Esophagus squamous epithelium (tissue), 5 donors: ENCODE data around the gene GNAT2. TPM values are rescaled to one million over a fixed set of nuclear protein-coding genes. Genes with fewer than 3 reads are reported as not detected.

Experiments used
- DNase-seq: peaks from one replicate; lab custom pipeline; 2025; lab: John Stamatoyannopoulos, UW
- H3K27ac ChIP-seq, 4 donors: fragments of 200-600 bp; sonication (generic); one replicate each; pipeline ENCODE4 v1.5.1; 2016 to 2019; ENCODE audit warnings: mild to moderate bottlenecking in 1 of 4
- H3K27me3 ChIP-seq, 4 donors: fragments of 200-600 bp; sonication (generic); 1 replicate in 3 of 4; 2 replicates in 1 of 4; pipeline versions ENCODE4 v1.5.1 to v1.6.0; 2017 to 2021; ENCODE audit warnings: antibody characterized with exemption in 1 of 4
- H3K36me3 ChIP-seq, 3 donors: fragments of 200-600 bp; sonication (generic); one replicate each; pipeline ENCODE4 v1.5.1; 2016 to 2019
- H3K4me1 ChIP-seq, 3 donors: fragments of 200-600 bp; sonication (generic); one replicate each; pipeline ENCODE4 v1.5.1; 2017 to 2019
- H3K4me3 ChIP-seq, 4 donors: fragments of 200-600 bp; sonication (generic); 1 replicate in 3 of 4; 2 replicates in 1 of 4; pipeline ENCODE4 v1.5.1; 2016 to 2019; ENCODE audit warnings: mild to moderate bottlenecking in 2 of 4, moderate library complexity in 1 of 4
- H3K9me3 ChIP-seq, 3 donors: fragments of 200-600 bp; sonication (generic); one replicate each; pipeline ENCODE4 v1.5.1; 2016 to 2019
- POLR2A ChIP-seq, 4 donors: fragments of 450-650 bp; IDR thresholded peaks; one replicate each; pipeline ENCODE4 v1.6.1; 2017; ENCODE audit warnings: antibody characterized with exemption in 4 of 4, mild to moderate bottlenecking in 4 of 4, moderate library complexity in 3 of 4
- WGBS, 2 donors: methylation state at CpG; one replicate each; pipeline ENCODE4 v1.1.5; 2018; 5-methylcytosine and 5-hydroxymethylcytosine counted together
- intact Hi-C: fragments of 100-400 bp; cut with DNase I; formaldehyde crosslinking; loops from one replicate; pipeline ENCODE4 v1.15.0; 2022
- total RNA-seq, 4 donors: library from RNA; depleted of rRNA; stranded (reverse); fragments of >200 nt; gene quantifications; one replicate each; pipeline ENCODE4 v1.1.0, GENCODE V29; 2016
- TF ChIP-seq, protein P1 (sequence below), 6 experiments: fragments of 450-650 bp in 4 of 6; fragments of 200-600 bp in 2 of 6; sonication (generic) in 2 of 6; IDR thresholded peaks; one replicate each; pipeline ENCODE4 v1.5.1; 2016 to 2019; ENCODE audit warnings: antibody characterized with exemption in 6 of 6, mild to moderate bottlenecking in 4 of 6, moderate library complexity in 4 of 6
- donor health status: DM: yes; HTN: yes; CAD: no.

GNAT2 gene
- total RNA-seq, 4 donors from 2014 or later = not detected

DNA sequence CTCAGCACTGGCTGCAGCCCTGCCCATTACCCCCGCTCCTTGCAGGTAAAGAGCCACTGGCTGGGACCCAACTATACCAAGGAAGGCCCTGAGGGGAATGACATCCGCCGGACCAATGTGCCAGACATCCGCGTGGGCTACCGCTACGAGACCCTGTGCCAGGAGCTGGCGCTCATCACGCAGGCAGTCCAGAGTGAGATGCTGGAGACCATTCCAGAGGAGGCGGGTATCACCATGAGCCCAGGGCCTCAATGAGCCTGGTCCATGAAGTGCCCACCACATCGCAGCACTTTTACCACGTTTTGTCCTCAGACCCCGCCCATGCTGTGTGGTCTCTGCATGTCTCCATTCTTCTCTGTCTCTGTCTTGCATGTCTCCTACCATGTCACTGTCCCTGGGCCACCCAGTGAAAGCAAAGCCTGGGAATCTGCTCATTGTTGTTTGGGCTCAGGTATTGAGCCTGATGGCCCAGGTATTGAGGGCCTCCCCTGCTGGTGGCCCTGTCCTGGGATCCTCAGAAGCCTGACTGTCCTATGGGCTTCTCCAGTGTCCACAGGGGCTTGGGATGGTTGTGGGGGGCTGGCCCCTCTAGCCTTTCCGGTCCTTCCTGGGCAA is 11.6 kb upstream of the GNAT2 start:
- TF ChIP-seq, protein P1, sequence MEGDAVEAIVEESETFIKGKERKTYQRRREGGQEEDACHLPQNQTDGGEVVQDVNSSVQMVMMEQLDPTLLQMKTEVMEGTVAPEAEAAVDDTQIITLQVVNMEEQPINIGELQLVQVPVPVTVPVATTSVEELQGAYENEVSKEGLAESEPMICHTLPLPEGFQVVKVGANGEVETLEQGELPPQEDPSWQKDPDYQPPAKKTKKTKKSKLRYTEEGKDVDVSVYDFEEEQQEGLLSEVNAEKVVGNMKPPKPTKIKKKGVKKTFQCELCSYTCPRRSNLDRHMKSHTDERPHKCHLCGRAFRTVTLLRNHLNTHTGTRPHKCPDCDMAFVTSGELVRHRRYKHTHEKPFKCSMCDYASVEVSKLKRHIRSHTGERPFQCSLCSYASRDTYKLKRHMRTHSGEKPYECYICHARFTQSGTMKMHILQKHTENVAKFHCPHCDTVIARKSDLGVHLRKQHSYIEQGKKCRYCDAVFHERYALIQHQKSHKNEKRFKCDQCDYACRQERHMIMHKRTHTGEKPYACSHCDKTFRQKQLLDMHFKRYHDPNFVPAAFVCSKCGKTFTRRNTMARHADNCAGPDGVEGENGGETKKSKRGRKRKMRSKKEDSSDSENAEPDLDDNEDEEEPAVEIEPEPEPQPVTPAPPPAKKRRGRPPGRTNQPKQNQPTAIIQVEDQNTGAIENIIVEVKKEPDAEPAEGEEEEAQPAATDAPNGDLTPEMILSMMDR (IDR thresholded peaks at IDR 0.05) = peak in 1 of 6 experiments; percentile 3
- TF ChIP-seq POLR2A (IDR thresholded peaks at IDR 0.05) = no peak
- Histone ChIP-seq H3K36me3 (peaks cover 28 to 58% (median 29%) of the 10 kb centered on the region in 3 donors), H3K4me3 (no peak overlapping the region), H3K4me1 (peaks cover 0 to 35% (median 4%) of the 10 kb centered on the region in 3 donors), H3K27ac (peak overlapping the region in 1 of 4 donors; percentile 11), H3K27me3 (no peaks in the 10 kb centered on the region), H3K9me3 (no peaks in the 10 kb centered on the region)
- intact Hi-C loops = no loop called here
- no peak for DNase-seq
- 88 to 96% methylated on average over 4 to 5 of the region's 14 CpGs for WGBS, 2 donors

DNA sequence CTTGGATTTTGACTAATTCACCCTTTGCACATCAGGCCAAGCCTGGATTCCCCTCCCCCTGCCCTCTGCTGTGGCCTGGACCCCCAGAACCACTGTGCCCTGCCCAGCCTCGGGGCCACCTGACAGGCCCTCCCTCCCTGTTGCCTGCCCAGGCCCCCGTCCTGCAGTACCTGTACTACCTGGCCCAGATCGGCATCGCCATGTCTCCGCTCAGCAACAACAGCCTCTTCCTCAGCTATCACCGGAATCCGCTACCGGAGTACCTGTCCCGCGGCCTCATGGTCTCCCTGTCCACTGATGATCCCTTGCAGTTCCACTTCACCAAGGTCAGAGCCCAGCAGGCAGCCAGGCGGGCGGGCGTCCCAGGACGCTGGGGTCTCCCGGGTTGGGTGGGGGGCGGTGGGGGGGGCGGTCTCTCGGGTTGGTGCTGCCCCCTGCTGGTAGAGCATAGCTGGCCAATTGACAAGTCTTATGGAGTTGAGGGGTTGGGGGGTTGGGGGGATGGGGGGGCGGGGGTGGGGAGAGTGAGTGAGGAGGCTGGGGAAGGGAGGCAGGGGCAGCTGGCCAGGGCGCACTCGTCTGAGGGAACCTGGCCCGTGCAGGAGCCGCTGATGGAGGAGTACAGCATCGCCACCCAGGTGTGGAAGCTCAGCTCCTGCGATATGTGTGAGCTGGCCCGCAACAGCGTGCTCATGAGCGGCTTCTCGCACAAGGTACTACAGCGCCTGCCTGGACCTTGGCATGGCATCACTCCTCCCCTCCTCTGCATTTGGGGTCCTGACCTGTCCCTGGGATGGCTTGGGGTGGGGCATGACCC is 10.9 kb upstream of the GNAT2 start:
- Histone ChIP-seq H3K36me3 (peaks cover 28 to 64% (median 29%) of the 10 kb centered on the region in 3 donors), H3K27me3 (no peaks in the 10 kb centered on the region), H3K4me1 (peaks cover 0 to 33% (median 0%) of the 10 kb centered on the region in 3 donors), H3K9me3 (no peaks in the 10 kb centered on the region), H3K27ac (no peak overlapping the region), H3K4me3 (no peak overlapping the region)
- no peak for DNase-seq
- 78 to 96% methylated on average over 5 to 10 of the region's 30 CpGs for WGBS, 2 donors
- TF ChIP-seq, protein P1 (IDR thresholded peaks at IDR 0.05) = peak in 1 of 6 experiments; percentile 42
- no peak for TF ChIP-seq POLR2A (IDR thresholded peaks at IDR 0.05)
- intact Hi-C loops = no loop called here

DNA sequence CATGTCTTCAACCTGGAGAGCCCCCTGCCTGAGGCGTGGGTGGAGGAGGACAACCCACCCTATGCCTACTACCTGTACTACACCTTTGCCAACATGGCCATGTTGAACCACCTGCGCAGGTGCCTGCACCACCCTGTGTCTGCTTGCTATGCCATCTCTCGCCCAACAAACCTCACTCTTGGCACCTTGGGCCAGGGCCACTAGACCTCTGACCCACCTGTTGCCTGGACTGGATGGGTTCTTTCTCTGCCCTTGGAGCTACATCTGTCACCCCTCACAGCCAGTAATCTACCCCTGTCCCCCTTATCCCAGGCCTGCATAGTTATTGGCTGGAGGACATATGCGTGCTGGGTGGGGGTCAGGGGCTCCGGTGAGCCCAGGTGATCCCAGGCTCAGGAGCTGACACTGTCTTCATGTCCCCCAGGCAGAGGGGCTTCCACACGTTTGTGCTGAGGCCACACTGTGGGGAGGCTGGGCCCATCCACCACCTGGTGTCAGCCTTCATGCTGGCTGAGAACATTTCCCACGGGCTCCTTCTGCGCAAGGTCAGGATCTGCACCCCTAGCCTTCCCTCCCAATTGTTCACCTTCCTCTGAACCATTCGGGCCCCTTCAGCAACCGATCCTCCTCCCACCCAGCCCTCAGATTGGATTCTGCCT is 10.1 kb upstream of the GNAT2 start:
- H3K4me1 ChIP-seq = peaks cover 0 to 35% (median 3%) of the 10 kb centered on the region in 3 donors
- H3K27me3 ChIP-seq = no peaks in the 10 kb centered on the region
- TF ChIP-seq, protein P1 (IDR thresholded peaks at IDR 0.05) = no peak
- no peak for TF ChIP-seq POLR2A (IDR thresholded peaks at IDR 0.05)
- intact Hi-C loops = no loop called here
- no peaks in the 10 kb centered on the region for H3K9me3 ChIP-seq
- DNase-seq = no peak
- H3K27ac ChIP-seq = no peak overlapping the region
- no peak overlapping the region for H3K4me3 ChIP-seq
- 86 to 92% methylated on average over 6 to 8 of the region's 10 CpGs for WGBS, 2 donors
- peaks cover 28 to 64% (median 29%) of the 10 kb centered on the region in 3 donors for H3K36me3 ChIP-seq

DNA sequence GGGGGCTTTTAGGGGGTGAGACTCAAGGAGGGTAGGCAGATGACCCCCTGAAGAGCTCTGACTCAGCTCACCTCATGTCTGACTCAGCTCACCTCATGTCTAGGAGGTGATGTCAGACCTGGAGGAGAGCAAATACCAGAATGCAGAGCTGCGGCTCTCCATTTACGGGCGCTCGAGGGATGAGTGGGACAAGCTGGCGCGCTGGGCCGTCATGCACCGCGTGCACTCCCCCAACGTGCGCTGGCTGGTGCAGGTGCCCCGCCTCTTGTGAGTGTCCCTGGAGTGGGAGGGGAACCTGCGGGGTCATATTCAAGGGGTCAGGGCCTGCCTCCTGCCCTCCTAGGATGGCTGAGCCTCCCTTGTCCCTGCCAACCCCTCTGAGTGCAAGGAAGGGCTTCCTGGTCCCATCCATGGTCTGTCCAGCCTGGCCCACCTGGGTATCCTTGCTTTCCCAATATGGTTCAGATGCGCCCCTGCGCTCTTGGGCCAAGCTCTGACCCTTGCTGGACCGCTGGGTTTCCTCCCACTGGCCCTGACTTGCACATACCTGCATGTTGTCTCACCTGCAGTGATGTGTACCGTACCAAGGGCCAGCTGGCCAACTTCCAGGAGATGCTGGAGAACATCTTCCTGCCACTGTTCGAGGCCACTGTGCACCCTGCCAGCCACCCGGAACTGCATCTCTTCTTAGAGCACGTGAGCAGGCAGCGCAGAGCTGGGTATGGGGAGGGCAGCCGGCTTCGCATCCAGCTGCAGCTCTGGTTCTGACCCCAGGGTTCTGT is 9.3 kb upstream of the GNAT2 start:
- 63 to 69% methylated on average over 8 to 15 of the region's 23 CpGs for WGBS, 2 donors
- Histone ChIP-seq H3K27ac (no peak overlapping the region), H3K27me3 (no peaks in the 10 kb centered on the region), H3K9me3 (no peaks in the 10 kb centered on the region), H3K4me1 (peaks cover 5 to 43% (median 10%) of the 10 kb centered on the region in 3 donors), H3K36me3 (peaks cover 28 to 64% (median 29%) of the 10 kb centered on the region in 3 donors), H3K4me3 (no peak overlapping the region)
- no peak for DNase-seq
- intact Hi-C loops = no loop called here
- TF ChIP-seq POLR2A (IDR thresholded peaks at IDR 0.05) = no peak
- TF ChIP-seq, protein P1 (IDR thresholded peaks at IDR 0.05) = no peak
